Measurements from ENCODE around the gene PLA2G1B.

- TF ChIP-seq, protein P1, sequence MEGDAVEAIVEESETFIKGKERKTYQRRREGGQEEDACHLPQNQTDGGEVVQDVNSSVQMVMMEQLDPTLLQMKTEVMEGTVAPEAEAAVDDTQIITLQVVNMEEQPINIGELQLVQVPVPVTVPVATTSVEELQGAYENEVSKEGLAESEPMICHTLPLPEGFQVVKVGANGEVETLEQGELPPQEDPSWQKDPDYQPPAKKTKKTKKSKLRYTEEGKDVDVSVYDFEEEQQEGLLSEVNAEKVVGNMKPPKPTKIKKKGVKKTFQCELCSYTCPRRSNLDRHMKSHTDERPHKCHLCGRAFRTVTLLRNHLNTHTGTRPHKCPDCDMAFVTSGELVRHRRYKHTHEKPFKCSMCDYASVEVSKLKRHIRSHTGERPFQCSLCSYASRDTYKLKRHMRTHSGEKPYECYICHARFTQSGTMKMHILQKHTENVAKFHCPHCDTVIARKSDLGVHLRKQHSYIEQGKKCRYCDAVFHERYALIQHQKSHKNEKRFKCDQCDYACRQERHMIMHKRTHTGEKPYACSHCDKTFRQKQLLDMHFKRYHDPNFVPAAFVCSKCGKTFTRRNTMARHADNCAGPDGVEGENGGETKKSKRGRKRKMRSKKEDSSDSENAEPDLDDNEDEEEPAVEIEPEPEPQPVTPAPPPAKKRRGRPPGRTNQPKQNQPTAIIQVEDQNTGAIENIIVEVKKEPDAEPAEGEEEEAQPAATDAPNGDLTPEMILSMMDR (IDR thresholded peaks at IDR 0.05): no peak
- TF ChIP-seq POLR2A (IDR thresholded peaks at IDR 0.05; ENCODE audit: low read depth): no peak
- TF ChIP-seq EP300 (IDR thresholded peaks at IDR 0.05): no peak
These were observed 31.5 kb upstream of the PLA2G1B start for GRCh38 chr12:120359128-120359527.
